Central memory CD8-positive, alpha-beta T cell (primary cell): ENCODE results near the gene GALNT17.

Experiments used
- ATAC-seq: fragments of 150-1000 bp; cut with Tn5 transposase; replicated peaks from 2 replicates; pipeline ENCODE4 v1.10.0; 2022; ENCODE audit warnings: mild to moderate bottlenecking, moderate FRiP score, moderate number of reproducible peaks; ENCODE audit not compliant: poor library complexity, severe bottlenecking; ENCODE audit errors: extremely low read depth
- DNase-seq, 2 donors: peaks; one replicate each; pipeline ENCODE4 v3.0.0; 2021; ENCODE audit warnings: low spot score in 2 of 2
- H3K27ac Mint-ChIP-seq: one replicate; pipeline ENCODE4 v1.8.0; 2022; ENCODE audit warnings: low read depth, mild to moderate bottlenecking, moderate library complexity, mixed read lengths
- H3K27me3 Mint-ChIP-seq: one replicate; pipeline ENCODE4 v1.8.0; 2022; ENCODE audit warnings: mixed read lengths
- H3K36me3 Mint-ChIP-seq: one replicate; pipeline ENCODE4 v1.8.0; 2022; ENCODE audit warnings: mild to moderate bottlenecking, moderate library complexity, mixed read lengths; ENCODE audit not compliant: insufficient read depth
- H3K4me1 Mint-ChIP-seq: one replicate; pipeline ENCODE4 v1.8.0; 2022; ENCODE audit warnings: mixed read lengths
- H3K4me3 Mint-ChIP-seq: one replicate; pipeline ENCODE4 v1.8.0; 2022; ENCODE audit warnings: mild to moderate bottlenecking, moderate library complexity, mixed read lengths
- H3K9me3 Mint-ChIP-seq: one replicate; pipeline ENCODE4 v1.8.0; 2022; ENCODE audit warnings: mixed read lengths

Gene GALNT17

DNA sequence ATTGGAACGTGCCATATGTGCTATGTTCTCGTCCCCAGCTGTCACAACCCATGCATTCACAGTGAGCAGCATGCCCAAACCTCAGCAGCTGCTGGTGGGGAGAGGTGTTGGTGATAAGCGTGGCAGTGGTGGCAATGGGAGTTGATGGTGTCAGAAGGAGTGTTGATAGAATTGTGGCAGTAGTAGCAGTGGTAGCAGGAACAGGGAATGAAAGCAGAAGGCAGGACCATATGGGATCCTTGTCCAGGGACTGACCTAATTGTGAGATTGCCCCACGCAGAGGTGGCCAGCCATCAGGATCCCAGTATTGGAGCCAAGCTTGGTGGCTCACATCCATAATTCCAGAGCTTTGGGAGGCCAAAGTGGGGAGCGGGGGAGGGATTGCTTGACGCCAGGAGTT, 276.3 kb downstream of the GALNT17 start:
- DNase-seq, result no peak
- no peaks in the 10 kb centered on the region for H3K27me3 Mint-ChIP-seq
- H3K36me3 Mint-ChIP-seq, result no peaks in the 10 kb centered on the region
- H3K4me3 Mint-ChIP-seq, result no peak overlapping the region
- no peak overlapping the region for H3K27ac Mint-ChIP-seq
- no peaks in the 10 kb centered on the region for H3K4me1 Mint-ChIP-seq
- peaks cover 26% of the 10 kb centered on the region for H3K9me3 Mint-ChIP-seq
- ATAC-seq, result no peak

DNA sequence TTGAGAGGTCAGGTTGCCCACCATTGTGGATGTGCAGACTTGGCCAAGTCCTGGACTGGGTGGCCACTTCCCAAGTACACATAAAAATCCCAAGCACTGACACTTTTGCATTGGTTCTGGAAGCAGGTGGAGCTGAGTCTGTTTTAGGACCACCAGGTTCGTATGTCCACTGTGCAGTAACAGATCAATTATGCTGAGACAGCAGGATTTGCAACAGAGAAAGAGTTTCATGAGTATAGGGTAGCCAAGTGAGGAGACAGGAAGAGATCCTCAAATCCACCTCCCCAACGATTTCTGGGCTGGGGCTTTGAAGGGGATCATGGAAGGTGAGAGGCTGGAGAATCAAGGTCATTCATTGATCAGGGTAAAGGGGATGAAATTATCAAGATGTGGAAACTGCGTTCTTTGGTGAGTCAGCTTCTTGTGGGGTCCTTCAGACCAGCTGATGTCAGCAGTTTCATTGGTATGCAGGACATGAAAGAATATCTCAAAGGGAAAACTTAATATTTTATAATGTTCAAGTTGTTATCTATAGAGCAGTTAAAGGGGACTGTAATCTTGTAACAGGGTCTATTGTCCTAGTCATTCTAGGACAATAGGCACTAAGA, 277.7 kb downstream of the GALNT17 start:
- peaks cover 26% of the 10 kb centered on the region for H3K9me3 Mint-ChIP-seq
- ATAC-seq (no peak), DNase-seq (no peak)
- no peaks in the 10 kb centered on the region for H3K27me3 Mint-ChIP-seq
- H3K36me3 Mint-ChIP-seq, result no peaks in the 10 kb centered on the region
- no peaks in the 10 kb centered on the region for H3K4me1 Mint-ChIP-seq
- no peak overlapping the region for H3K4me3 Mint-ChIP-seq
- no peak overlapping the region for H3K27ac Mint-ChIP-seq

DNA sequence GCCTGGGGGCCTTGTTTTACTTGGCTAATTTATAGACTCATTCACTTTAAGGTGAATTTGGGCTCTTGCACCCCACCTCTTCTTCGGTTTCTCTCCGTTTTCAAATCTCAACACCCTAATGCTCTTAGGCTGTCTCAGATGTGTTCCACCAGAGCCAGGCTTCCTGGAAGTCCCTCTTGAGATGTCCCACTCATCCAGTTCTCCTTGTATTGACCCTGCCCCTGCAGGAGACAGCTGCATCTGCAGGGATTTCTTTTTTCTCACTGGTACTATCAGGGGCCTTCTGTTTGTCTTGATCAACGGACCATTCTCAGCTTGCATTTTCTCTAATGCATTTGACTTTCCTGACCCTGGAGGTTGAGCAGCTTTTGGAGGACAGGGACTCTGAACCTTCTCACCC, 279.5 kb downstream of the GALNT17 start:
- Mint-ChIP-seq H3K36me3 (no peaks in the 10 kb centered on the region), H3K4me3 (no peak overlapping the region), H3K4me1 (no peaks in the 10 kb centered on the region), H3K9me3 (peaks cover 33% of the 10 kb centered on the region), H3K27me3 (no peaks in the 10 kb centered on the region), H3K27ac (no peak overlapping the region)
- no peak for DNase-seq
- ATAC-seq, result no peak

DNA sequence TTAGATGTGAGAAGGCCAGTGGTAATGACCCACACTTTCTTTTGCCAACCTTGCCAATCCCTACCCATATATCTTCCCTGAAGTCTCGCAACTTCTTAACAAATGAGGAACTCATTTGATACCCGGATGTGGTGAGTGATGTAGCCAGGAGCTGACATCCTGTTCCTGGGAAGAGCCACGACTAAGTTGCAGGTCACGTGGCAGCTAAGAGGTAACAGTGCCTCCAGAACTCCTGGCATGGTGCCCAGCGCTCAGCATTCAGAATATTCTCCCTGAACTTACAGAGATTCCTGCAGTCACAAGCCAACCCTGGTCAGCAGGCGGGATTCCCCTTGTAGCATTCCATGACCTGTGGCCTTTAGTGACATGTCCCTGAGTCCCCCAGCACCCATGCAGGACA, 282.5 kb downstream of the GALNT17 start:
- Mint-ChIP-seq H3K36me3 (peaks cover 1% of the 10 kb centered on the region), H3K4me3 (no peak overlapping the region), H3K27ac (no peak overlapping the region), H3K27me3 (no peaks in the 10 kb centered on the region), H3K4me1 (no peaks in the 10 kb centered on the region), H3K9me3 (peaks cover 36% of the 10 kb centered on the region)
- ATAC-seq (no peak), DNase-seq (no peak)

DNA sequence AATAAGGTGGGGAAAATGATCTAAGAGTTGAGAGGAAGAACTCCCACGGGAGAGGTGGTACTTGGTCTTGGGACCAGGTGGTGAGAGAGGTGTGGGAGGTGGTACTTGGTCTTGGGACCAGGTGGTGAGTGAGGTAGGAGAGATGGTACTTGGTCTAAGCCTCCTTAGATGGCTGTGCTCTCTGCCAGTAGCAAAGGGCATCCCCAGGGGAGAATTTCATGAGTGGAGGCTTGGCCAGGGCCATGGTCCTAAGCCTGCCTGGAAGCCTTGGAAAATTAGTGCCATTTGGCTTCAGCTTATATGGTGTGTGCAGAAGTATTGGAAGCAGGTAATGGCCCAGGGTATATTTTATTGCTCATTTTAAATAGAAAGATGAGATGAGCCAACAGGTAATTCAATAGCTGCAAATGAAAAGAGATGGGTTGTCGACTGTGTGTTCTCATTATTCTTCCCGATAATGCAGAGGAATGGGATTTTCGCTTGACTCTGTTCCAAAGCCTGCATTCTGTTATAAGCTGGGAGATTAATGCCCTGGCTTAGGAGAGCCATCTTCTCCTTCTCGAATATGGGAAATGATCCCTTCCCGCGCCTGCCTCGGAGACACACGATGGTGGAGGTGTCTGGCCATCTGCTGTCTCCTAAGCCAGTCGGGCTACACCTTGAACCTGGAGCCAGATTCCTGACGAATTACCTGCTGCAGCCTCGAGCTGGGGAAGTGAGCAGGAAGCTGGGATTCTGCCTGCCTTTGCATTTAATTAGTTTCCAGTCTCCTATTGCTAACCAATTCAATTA, 287.8 kb downstream of the GALNT17 start:
- DNase-seq (no peak), ATAC-seq (no peak)
- Mint-ChIP-seq H3K4me1 (no peaks in the 10 kb centered on the region), H3K27ac (no peak overlapping the region), H3K36me3 (peaks cover 1% of the 10 kb centered on the region), H3K27me3 (no peaks in the 10 kb centered on the region), H3K9me3 (peaks cover 25% of the 10 kb centered on the region), H3K4me3 (no peak overlapping the region)

DNA sequence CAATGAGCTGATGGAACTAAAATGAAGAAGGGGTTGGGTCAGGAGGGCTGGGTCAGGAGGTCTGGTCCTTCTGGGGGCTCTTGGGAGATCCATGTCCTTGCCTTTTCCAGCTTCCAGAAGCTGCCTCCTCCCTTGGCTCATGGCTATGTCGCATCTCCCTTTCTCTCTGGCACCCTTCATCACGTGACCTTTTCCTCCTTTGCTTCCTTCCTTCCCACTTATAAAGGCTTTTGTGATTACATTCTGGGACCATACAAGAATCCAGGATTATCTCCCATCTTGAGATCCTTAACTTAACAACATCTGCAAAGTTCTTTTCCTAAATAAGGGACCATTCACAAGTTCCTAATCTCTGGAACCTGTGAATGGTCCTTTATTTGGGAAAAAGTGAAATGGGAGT, 290.2 kb downstream of the GALNT17 start:
- H3K4me3 Mint-ChIP-seq, result no peak overlapping the region
- peaks cover 1% of the 10 kb centered on the region for H3K36me3 Mint-ChIP-seq
- DNase-seq, result no peak
- H3K27me3 Mint-ChIP-seq, result no peaks in the 10 kb centered on the region
- H3K4me1 Mint-ChIP-seq, result no peaks in the 10 kb centered on the region
- ATAC-seq, result no peak
- no peak overlapping the region for H3K27ac Mint-ChIP-seq
- H3K9me3 Mint-ChIP-seq, result peaks cover 25% of the 10 kb centered on the region

DNA sequence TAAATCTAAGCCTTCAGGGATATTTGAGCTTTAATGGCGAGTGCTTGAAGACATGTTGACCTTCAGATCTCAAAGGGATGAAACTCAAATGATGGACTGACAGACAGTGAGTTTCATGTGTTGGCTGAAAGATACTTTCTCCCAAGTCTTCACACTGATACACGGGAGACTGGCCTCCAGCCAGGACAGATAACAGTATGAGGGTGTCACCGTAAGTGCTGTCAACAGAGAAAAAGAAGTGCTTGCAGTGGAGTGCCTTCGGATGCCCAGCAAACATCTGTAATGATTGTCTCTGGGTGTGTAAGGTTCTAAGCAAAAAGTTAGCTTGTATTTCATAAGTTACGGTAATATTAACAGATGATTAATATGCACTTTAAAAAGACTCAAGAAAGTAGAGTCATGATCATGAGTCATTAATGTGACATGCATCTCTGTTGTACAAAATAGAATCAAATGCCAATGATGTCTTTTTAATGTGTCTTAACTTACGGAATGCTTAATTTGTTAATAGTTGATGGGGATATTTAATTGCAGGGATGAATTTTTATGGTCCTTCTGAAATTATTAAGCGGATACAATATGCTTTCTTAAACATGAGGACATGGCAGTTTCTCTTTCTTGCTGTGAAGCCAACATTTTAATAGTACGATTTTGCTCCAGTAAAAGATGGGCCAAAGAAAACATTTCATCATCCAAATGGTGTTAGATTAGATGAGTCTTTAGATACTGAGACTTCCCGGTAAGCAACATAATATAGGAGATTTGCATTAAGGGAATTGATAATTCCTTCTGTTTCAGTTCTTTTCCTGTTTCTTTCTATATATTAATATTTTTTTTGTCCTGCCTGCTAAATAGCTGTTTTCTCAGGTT, 292.5 kb downstream of the GALNT17 start:
- no peaks in the 10 kb centered on the region for H3K4me1 Mint-ChIP-seq
- ATAC-seq (no peak), DNase-seq (no peak)
- no peak overlapping the region for H3K4me3 Mint-ChIP-seq
- H3K36me3 Mint-ChIP-seq, result no peaks in the 10 kb centered on the region
- no peaks in the 10 kb centered on the region for H3K27me3 Mint-ChIP-seq
- no peak overlapping the region for H3K27ac Mint-ChIP-seq
- peaks cover 15% of the 10 kb centered on the region for H3K9me3 Mint-ChIP-seq

DNA sequence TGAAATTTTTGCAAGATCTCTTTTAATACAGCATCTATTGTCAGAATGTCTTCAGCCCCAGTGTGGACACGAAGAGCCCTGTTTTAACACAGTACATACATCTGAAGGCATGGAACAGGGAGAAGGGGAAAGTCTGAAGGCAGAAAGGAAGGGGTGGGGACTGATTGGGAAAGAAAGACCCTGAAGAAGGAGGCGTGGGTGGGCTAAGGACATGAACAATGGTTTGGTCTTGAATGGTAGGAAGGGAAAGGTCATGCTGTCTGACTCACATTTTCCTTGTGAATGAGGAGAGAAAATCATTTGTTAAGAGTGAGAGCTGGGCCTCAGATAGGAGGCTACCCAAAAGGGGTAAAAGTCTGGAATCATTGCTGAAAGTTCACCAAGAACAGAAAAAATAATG, 297.1 kb downstream of the GALNT17 start:
- no peak for DNase-seq
- peaks cover 2% of the 10 kb centered on the region for H3K36me3 Mint-ChIP-seq
- no peaks in the 10 kb centered on the region for H3K27me3 Mint-ChIP-seq
- no peaks in the 10 kb centered on the region for H3K4me1 Mint-ChIP-seq
- no peak for ATAC-seq
- peaks cover 17% of the 10 kb centered on the region for H3K9me3 Mint-ChIP-seq
- H3K4me3 Mint-ChIP-seq, result no peak overlapping the region
- no peak overlapping the region for H3K27ac Mint-ChIP-seq

DNA sequence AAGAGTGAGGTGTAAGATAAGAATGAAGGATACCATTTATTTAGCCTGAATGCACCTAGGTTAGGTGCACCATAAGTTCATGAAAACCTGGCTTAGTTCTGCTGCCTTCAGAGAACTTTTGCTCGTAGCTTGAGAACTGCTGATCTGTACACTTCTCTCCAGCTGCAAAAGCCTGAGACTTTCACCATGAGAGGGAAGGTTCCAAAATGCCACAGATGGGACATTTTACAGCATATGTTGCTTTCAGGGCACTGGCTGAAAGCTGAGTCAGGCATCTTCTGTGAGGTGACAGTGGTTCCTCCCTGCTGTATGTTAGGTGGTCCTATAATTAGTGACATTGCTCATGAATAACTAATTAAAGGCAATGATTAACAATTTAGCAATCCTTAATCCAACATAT, 298.3 kb downstream of the GALNT17 start:
- no peak overlapping the region for H3K4me3 Mint-ChIP-seq
- H3K9me3 Mint-ChIP-seq, result peaks cover 17% of the 10 kb centered on the region
- no peak for DNase-seq
- ATAC-seq, result no peak
- H3K36me3 Mint-ChIP-seq, result peaks cover 2% of the 10 kb centered on the region
- no peaks in the 10 kb centered on the region for H3K27me3 Mint-ChIP-seq
- H3K27ac Mint-ChIP-seq, result no peak overlapping the region
- H3K4me1 Mint-ChIP-seq, result no peaks in the 10 kb centered on the region

DNA sequence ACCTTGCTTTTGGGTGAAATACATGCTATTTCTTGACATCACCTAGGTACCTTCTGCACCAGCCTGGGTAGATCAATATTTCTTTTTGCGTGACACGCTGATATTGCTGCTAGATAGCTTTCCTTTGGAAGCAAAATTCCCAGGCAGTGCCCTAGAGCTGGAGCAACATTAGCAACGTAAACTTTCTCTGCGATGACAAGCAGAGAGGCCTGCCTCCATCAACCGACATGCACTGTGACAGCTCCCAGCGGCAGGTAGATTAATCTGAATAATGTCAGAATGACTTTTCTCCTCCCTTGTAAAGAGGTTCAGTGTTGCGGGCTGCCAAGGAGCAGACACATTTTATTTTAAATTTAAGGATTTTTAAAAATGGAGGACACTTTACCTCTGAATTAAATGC, 307.4 kb downstream of the GALNT17 start:
- no peaks in the 10 kb centered on the region for H3K27me3 Mint-ChIP-seq
- no peaks in the 10 kb centered on the region for H3K36me3 Mint-ChIP-seq
- no peak for DNase-seq
- H3K9me3 Mint-ChIP-seq, result peaks cover 5% of the 10 kb centered on the region
- H3K27ac Mint-ChIP-seq, result no peak overlapping the region
- H3K4me3 Mint-ChIP-seq, result no peak overlapping the region
- H3K4me1 Mint-ChIP-seq, result no peaks in the 10 kb centered on the region
- no peak for ATAC-seq

DNA sequence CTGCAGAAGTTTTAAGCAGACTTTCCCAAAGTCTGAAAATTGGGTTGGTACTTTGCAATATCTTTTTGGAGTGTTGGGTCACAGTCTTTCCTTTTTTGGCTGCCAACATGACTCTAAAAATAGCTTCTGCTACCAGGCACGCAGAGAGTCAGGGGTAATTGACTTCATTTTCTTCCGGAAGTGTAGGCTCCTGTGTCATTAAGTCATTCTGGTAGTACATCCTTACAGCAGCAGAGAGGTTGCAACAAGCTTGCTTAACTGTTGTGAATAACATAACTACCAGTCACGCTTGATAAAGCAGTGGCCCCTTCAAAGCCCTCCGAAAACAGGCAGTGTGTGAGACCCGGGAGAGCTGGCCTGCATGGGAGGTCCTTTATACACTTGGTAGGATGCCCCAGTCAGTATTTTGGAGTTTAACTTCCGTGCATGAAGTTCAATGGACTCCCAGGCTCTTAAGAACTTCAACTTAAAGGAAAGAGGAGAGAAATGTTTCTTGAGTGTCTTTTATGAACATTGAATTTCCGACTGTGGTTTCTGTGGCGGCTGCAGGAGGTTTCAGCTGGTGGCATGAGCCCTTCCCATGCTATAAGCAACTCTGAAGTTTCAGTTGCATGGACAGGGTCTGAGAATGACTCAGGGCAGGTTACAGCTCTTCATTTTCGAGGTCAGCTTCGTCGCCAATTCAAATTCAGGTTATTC, 310.7 kb downstream of the GALNT17 start:
- H3K36me3 Mint-ChIP-seq, result no peaks in the 10 kb centered on the region

DNA sequence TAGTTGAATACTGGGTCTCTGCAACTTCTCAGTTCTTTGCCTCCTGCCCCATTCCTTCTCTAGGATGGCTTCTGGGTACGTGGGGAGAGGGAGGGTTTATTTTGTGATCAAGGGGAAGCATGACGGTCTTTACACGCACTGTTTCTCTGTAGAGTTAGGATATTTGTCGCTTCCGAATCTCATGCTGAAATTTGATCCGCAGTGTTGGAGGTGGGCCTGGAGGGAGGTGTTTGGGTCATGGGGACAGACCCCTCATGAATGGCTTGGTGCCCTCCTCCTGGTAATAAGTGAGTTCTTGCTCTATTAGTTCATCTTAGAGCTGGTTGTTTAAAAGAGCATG, 311.2 kb downstream of the GALNT17 start:
- ATAC-seq (no peak), DNase-seq (no peak)
- Mint-ChIP-seq H3K36me3 (no peaks in the 10 kb centered on the region), H3K4me1 (no peaks in the 10 kb centered on the region), H3K27me3 (no peaks in the 10 kb centered on the region), H3K9me3 (peaks cover 17% of the 10 kb centered on the region), H3K4me3 (no peak overlapping the region), H3K27ac (no peak overlapping the region)

More for the DNA sequence above, 310.7 kb downstream of the GALNT17 start:
- no peaks in the 10 kb centered on the region for H3K4me1 Mint-ChIP-seq
- ATAC-seq (no peak), DNase-seq (no peak)
- H3K9me3 Mint-ChIP-seq, result peaks cover 11% of the 10 kb centered on the region
- no peak overlapping the region for H3K4me3 Mint-ChIP-seq
- no peaks in the 10 kb centered on the region for H3K27me3 Mint-ChIP-seq
- H3K27ac Mint-ChIP-seq, result no peak overlapping the region
